Measurements from ENCODE around the gene ZBP1.
"Not testable (repeated sequence)": the region's sequence is repeated elsewhere in the genome, so short reads cannot be mapped to it uniquely, and the experiment has no call there.

The ZBP1 gene

DNA sequence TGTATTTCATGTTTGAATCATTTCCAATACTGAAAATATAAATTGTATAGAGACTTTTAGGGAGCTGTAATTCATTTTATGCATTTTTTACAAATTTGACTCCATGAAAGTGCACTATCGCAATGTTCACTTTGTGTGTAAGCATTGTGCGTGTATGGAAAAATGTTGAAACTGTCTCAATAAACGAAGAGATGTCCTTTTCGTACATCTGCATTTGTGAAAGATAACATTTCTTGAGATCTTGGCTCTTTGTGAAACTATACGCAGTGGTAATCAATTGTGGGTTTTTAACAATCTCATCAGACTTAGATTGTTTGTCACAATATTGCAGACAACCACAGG, 18.6 kb upstream of the ZBP1 start:
- no peak for DNase-seq (ENCODE audit: low spot score)

GRCh38 chr20:57638173-57638894, 18.1 kb upstream of the ZBP1 start:
- no peak for DNase-seq (ENCODE audit: low spot score)

DNA sequence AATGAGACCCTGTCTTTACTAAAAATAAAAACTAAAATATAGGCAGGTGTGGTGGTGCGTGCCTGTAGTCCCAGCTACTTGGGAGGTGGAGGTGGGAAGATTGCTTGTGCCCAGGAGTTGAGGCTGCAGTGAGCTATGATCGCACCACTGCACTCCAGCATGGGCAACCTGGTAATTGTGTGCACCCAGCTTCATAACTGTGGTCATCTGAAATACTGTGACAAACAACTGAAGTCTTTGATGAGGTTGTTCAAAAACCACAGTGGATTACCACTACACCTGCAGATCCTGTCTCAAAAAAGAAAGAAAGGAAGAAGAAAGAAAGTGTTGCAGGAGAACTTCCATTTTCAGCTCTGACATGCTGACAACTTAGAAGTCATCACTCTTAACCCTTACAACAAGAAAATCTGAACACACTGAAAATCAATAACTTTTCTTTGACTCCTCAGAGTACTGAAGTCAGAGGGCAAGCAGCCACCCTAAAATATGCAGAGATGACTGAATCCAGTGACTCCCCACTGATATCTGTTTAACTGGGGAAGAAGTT, 13.8 kb upstream of the ZBP1 start:
- no peak for DNase-seq (ENCODE audit: low spot score)

- DNase-seq (ENCODE audit: low spot score), result no peak
These were observed 12.1 kb upstream of the ZBP1 start for GRCh38 chr20:57632286-57632685.

DNA sequence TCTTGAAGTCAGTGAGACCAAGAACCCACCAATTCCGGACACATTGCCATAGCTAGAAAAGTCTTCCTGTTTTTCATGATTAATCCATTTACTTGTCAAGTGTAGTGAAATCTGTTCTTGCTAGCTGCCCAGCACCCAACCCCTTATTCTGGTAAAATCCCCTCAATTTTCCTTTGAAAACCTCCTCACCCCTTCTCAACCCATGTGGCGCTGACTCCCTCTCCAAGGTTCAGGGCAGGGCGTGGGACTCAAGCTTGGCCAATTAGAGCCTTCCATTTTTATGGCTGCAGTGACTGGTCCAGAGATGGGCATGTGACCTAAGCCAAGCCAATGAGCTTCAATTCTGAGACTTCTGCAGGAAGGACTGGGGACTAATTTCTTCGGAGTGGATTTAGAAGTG, 9.8 kb upstream of the ZBP1 start:
- no peak for DNase-seq (ENCODE audit: low spot score)

- not testable (repeated sequence) for DNase-seq (ENCODE audit: low spot score)
These were observed 9.3 kb upstream of the ZBP1 start for GRCh38 chr20:57629491-57629901.

DNA sequence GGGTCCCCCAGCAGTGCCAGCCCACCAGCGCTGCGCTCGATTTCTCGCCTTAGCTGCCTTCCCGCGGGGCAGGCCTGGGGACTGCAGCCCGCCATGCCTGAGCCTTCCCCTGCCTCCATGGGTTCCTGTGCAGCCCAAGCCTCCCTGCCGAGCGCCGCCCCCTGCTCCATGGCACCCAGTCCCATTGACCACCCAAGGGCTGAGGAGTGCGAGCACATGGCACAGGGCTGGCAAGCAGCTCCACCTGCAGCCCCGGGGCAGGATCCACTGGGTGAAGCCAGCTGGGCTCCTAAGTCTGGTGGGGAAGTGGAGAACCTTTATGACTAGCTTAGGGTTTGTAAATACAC, 8.7 kb upstream of the ZBP1 start:
- DNase-seq (ENCODE audit: low spot score), result not testable (repeated sequence)

- DNase-seq (ENCODE audit: low spot score), result no peak
These were observed 8.1 kb upstream of the ZBP1 start for GRCh38 chr20:57628047-57628961.

- DNase-seq (ENCODE audit: low spot score), result no peak
These were observed 7.1 kb upstream of the ZBP1 start for GRCh38 chr20:57627339-57627738.

DNA sequence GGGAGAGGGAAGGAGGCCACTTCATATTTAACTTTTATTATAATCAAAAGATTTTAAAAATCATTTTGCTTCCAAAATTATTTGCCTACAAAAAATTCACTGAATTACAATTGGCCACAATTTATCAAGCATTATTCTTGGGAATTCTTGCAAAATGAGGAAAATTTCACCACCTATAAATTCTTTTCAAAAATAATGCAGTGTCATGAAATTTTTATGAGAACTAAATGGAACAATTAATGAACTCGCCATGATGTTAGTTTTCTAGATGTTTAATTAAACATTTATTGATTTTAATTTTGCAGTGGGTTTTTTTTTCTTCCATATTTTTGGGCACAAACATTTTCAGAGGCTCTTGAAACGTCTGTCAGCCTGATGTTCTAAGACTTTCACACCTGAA, 5.8 kb upstream of the ZBP1 start:
- no peak for DNase-seq (ENCODE audit: low spot score)

DNA sequence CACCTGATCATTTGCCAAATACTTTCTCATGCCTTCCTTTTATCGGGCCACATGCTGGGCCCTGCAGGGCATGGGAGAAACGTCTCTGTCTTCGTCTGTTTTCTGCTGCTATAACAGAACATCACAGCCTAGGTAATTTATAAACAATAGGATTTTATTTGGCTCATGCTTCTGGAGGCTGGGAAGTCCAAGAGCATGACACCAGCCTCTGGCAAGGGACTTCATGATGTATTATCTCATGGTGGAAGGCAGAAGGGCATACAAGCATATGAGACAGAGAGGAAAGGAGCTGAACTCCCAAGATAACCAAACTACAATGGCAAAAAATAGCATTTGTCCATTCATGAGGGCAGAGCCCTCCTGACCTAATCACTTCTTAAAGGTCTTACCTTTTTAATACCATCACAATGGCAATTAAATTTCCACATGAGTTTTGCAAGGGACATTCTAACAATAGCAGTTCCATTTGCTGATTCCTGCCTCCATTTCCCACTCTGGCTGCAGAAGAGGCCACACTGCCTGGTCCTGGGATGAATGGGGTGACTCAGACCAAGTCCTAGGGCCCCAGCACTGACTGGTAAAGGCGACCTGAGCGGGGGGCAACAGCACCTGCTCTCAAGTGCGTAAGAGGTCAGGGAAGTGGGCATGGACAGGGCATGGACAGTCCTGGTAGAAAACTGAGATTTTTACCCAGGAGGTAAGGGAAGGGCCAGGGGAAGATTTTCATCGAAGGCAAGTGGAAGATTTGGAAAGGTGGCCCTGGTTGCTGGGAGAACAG, 5.1 kb upstream of the ZBP1 start:
- DNase-seq (ENCODE audit: low spot score), result no peak

- DNase-seq (ENCODE audit: low spot score), result no peak
These were observed 3.9 kb upstream of the ZBP1 start for GRCh38 chr20:57624124-57624523.

DNA sequence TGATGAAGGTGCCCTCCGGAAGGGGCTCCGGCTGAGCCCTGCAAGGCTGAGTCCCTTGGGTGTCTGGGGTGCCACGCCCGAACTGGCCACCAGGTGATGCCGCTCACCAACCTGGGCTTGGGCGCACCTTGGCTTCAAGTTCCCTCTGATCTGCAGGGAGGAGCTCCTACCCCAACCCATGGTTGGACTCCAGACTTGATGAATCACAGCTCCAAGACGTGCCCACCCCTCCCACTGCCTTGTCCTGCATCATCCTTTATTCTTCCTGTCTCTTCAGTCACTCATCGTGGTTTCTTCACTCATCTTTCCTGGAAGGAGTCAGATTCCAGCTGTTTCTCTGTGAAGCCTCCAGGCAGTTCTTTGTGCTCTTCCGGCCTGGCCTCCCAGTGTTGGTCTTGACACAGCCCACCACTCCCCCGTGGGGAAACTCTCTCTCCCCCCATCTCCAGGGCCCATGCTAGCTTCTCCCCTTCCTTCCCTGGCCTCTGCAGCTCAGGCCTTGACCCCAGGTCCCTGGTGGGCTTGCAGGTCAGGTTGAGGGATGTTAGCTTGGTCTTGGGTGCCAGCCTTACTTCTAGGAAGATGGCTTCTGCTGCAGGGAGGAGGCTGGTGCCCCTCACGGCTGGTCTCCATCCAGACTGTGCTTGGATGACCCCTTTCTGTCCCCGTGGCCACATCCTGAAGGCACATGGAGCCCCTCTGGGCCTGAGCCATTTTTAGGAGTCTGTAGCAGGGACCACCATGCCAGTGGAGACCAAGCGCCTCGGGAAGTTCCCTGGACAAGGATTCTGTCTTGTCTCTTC, 2.6 kb upstream of the ZBP1 start:
- no peak for DNase-seq (ENCODE audit: low spot score)

- no peak for DNase-seq (ENCODE audit: low spot score)
These were observed 2.0 kb upstream of the ZBP1 start for GRCh38 chr20:57622201-57622570.

- DNase-seq (ENCODE audit: low spot score), result no peak
These were observed 1.4 kb upstream of the ZBP1 start for GRCh38 chr20:57621421-57622200.

- no peak for DNase-seq (ENCODE audit: low spot score)
These were observed 773 bp upstream of the ZBP1 start for GRCh38 chr20:57620999-57621398.

GRCh38 chr20:57619051-57619831, 985 bp downstream of the ZBP1 start:
- no peak for DNase-seq (ENCODE audit: low spot score)

GRCh38 chr20:57618764-57619050, 1.5 kb downstream of the ZBP1 start:
- no peak for DNase-seq (ENCODE audit: low spot score)

- DNase-seq (ENCODE audit: low spot score), result no peak
These were observed 2.0 kb downstream of the ZBP1 start for GRCh38 chr20:57618091-57618763.

Measured in hematopoietic multipotent progenitor cell treated with erythropoietin and hydrocortisone succinate and interleukin-3 and kit ligand, for 15 days (in vitro differentiated cells).